Activated CD8-positive, alpha-beta memory T cell treated with anti-CD3 and anti-CD28 coated beads, Interleukin-2, amount 50 U/mL, for 1 hour (primary cell): ENCODE measurements around the gene MMP11.
A peak's percentile ranks its signal among the peaks of the same experiment; 100 is the strongest.

Experiments used
- DNase-seq: peaks from one replicate; pipeline ENCODE4 v3.0.0-alpha.2; 2020; ENCODE audit errors: extremely low read depth

MMP11 gene

GRCh38 chr22:23781065-23781464, 8.4 kb downstream of the MMP11 start:
- DNase-seq: no peak

- no peak for DNase-seq
Measured at GRCh38 chr22:23781511-23782183, 9.0 kb downstream of the MMP11 start.

GRCh38 chr22:23782252-23782651, 9.6 kb downstream of the MMP11 start:
- DNase-seq: no peak

- DNase-seq: no peak
Measured at GRCh38 chr22:23782703-23783102, 10.1 kb downstream of the MMP11 start.

- DNase-seq: no peak
Measured at GRCh38 chr22:23783265-23784150, 10.9 kb downstream of the MMP11 start.

GRCh38 chr22:23784215-23784732, 11.6 kb downstream of the MMP11 start:
- no peak for DNase-seq

- no peak for DNase-seq
Measured at GRCh38 chr22:23786261-23786710, 13.6 kb downstream of the MMP11 start.

GRCh38 chr22:23786752-23787599, 14.3 kb downstream of the MMP11 start, which contains the start of gene SMARCB1:
Gene SMARCB1, plus strand, starts transcription at chr22:23786966. Its CDS starts 204 bp downstream, at chr22:23787170.
- DNase-seq: peak; percentile 65

GRCh38 chr22:23787600-23787896, 14.9 kb downstream of the MMP11 start:
- no peak for DNase-seq

- no peak for DNase-seq
Measured at GRCh38 chr22:23787910-23788309, 15.3 kb downstream of the MMP11 start.

GRCh38 chr22:23789121-23789520, 16.5 kb downstream of the MMP11 start:
- DNase-seq: no peak

GRCh38 chr22:23789638-23790037, 17.0 kb downstream of the MMP11 start:
- DNase-seq: no peak

GRCh38 chr22:23790819-23791737, 18.4 kb downstream of the MMP11 start:
- no peak for DNase-seq

GRCh38 chr22:23791738-23792645, 19.3 kb downstream of the MMP11 start:
- DNase-seq: no peak

- DNase-seq: no peak
Measured at GRCh38 chr22:23793326-23793725, 20.7 kb downstream of the MMP11 start.

- no peak for DNase-seq
Measured at GRCh38 chr22:23796461-23796860, 23.8 kb downstream of the MMP11 start.

- DNase-seq: no peak
Measured at GRCh38 chr22:23800297-23801237, 27.9 kb downstream of the MMP11 start.

- no peak for DNase-seq
Measured at GRCh38 chr22:23801238-23801821, 28.7 kb downstream of the MMP11 start.
